ENCODE data around the gene ADAMTS2.

Gene ADAMTS2

DNA sequence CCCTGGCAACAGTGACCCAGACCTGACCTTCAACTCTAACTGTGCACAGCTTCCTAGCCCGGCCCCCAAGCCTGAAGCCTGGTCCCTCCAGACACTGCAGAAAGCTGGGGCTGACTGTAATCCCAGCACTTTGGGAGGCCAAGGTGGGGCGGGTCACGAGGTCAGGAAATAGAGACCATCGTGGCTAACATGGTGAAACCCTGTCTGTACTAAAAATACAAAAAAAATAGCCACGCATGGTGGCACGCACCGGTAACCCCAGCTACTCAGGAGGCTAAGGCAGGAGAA, 35.9 kb downstream of the ADAMTS2 start:
- DNase-seq: no peak

DNA sequence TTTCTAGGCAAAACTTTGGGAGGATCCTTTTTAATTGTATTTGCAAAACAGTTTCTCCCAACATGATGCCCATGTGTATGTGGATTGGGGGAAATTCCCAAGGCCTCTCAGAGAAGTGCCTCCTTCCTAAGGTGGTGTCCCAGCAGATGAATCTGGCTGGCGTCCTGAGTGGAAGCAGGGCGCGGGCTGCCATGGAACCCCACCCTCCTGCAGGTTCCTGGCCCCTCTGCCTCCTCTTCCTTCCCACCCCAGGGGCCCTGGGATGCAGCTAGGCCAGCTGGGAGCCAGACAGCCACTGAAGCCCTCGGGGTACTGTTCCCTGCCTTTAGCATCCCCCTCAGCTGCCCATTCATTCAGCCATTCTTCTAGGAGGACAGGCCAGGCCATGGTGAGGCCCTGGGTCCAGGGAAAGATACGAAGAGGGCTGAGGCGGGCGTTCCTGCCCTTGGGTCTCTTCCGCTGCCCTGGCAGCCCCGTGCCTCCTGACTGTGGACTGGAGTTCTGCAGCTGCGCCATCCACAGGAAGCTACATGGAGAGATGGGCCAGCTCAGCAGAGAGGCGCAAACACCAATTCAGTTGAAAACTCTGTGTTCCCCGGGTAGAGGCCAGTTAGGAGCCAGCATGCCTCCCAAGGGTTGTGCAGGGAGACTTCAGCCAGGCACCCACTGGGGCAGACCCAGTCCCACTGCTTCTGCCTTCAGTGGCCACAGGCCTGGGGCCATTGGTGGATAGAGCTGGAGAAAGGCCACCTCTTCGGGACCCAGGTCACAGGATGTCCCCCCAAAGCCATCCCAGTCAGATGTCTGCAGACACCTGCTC, 36.5 kb downstream of the ADAMTS2 start:
- DNase-seq: no peak

DNA sequence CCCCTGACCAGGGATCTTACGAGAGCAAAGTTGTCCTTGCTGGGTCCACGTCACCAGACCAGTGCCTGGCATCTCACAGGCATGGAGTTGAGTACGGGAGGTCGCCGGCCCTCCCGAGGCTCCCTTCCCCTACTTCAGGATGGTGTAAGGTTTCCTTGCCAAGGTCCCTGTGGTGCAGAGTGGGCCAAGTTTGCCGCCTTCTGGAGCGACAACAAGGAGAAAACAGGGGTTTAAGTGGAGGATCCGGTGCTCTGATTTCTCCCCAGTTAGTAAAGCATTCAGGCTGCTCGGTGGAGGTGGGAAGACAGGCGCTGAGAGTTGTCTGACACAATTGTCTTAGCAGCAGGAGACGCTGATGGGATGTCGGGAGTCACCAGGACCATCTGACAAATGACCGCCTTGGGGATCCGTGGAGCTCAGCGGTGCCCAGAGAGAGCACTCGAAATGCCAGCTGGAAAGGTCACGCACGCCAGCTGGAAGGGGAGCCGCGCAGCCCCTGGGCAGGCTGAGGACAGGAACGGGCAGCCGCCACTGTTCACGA, 37.3 kb downstream of the ADAMTS2 start:
- no peak for DNase-seq

DNA sequence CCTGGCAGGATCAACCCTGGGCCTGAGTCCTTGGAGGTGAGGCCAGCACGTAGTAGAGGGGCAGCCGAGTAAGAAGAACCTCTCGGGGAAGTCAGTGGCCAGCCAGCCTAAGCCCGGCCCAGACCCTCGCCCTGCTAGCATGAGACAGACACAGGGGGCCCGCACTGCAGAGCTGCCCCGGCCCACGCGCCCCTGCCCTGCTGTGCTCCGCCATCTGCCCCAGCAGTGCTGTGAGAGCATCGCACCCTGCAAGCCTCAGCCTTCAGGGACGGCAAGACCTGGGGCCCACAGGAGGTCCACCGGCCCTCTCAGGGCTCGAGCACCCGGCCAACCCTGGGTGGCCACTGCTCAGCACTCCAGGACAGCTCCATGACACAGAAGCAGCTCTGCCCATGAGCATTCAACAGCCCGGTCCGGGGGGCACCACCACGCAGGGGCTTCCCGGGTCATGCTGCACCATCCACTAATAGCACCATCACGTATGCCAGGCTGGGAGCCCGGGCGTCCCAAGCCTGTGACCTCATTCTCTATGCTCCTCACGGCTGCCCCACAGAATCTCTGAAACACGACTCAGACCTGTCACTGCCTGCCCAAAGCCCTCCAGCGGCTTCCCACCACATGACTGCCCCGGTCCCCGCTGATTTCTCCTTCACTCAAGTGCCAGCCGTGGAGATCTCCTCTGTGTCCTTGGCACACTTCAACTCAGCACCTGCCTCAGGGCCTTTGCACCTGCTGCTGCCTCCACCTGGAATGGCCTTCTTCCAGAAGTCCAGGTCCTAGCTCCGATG, 38.1 kb downstream of the ADAMTS2 start:
- no peak for DNase-seq

DNA sequence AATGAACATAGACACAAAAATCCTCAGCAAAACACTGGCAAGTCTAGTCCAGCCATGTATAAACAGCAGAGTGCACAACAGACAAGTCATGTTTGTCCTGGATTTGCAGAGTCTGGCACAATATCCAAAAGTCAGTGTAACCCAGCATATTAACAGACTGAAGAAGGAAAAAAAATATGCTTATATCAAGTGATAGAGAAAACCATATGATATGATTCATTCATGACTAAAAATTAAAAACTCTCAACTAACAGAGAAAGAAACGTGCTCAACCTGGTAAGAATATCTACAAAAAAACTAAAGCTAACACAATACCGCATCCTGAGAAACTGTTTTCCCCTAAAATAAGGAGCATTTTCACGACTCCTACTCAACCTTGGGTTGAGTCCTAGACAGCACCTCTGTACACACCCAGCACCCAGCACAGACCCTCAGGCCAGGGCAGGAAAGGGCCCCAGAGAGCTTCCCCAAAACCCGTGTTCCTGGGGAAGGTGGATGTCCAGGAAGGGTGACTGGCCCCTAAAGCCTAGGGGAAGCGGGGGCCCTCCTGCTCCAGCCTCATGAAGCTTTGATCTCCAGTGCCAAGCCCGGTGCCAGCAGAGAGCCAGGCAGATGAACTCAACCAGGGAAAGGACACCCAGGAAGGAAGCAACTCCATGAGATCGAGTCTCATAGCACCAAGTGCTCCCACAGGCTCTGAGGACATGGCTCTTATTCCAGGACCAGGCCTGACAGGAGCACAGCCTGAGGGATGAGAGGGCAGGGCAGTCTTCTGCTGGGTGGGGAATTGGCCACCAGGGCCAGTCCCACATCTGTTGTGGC, 38.9 kb downstream of the ADAMTS2 start:
- no peak for DNase-seq

DNA sequence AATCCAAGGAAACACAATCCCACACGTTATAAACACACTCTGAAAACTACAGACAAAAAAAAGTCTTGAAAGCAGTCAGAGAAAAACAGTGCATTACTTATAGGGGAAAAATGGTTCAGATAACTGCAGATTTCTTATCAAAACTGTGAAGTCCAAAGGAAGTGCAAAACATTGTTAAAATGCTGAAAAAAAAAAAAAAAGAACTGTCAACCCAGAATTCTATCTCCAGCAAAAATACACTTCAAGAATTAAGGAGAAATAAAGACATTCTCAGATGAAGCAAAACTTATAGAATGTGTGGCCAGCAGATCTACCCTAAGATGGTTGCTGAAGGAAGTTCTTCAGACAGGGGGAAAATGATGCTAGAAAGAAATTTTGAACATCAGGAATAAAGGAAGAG, 40.4 kb downstream of the ADAMTS2 start:
- no peak for DNase-seq

DNA sequence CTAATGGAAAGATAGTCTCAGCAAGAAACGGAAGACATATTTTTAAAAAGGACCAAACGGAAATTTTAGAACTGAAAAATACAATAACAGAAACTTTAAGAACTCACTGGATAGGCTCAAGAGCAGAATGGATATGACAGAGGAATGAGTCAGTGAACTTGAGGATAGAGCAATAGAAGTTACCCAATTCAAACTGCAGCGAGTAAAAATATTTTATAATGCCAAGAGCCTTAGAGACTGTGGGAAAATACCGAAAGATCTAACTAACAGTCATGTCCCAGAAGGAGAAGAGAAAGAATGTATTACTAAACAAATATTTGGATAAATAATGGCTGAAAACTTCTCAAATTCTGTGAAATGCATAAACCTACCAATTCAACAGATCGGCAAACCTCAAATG, 40.8 kb downstream of the ADAMTS2 start:
- DNase-seq: no peak

DNA sequence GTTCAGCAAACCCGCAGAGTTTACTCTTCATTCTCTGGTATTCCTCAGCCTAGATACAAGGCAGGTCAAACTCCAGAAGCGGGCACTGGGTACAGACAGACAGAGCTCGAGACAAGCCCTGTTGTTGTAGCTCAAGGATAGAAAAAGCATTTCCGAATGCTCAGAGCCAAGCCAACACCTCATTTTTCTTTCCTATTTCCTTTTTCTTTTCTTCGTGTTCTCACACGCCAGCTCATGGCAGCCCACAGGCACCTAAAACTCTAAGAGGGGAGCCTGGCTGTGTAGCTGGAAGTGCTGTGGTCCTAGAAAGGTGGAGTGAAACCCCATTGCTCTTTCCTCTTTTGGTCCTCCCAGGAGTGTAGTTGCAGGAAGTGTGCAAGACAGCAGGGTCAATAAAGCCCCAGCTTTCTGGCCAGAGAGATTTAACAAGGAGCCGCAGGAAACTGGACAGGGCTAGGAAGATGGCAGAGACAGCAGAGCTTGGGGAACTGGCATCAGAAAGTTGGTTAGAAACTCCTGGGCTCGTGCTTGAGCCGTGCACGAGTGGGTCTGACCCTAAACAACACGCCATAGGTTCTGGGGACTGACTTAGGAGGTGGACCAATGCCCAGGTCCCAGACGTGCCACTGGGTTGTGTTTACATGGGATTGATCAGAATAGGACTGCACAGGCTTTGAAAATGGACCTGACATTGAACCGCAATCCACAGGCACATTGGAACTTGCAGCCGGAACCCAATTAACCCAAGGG, 41.6 kb downstream of the ADAMTS2 start:
- no peak for DNase-seq

DNA sequence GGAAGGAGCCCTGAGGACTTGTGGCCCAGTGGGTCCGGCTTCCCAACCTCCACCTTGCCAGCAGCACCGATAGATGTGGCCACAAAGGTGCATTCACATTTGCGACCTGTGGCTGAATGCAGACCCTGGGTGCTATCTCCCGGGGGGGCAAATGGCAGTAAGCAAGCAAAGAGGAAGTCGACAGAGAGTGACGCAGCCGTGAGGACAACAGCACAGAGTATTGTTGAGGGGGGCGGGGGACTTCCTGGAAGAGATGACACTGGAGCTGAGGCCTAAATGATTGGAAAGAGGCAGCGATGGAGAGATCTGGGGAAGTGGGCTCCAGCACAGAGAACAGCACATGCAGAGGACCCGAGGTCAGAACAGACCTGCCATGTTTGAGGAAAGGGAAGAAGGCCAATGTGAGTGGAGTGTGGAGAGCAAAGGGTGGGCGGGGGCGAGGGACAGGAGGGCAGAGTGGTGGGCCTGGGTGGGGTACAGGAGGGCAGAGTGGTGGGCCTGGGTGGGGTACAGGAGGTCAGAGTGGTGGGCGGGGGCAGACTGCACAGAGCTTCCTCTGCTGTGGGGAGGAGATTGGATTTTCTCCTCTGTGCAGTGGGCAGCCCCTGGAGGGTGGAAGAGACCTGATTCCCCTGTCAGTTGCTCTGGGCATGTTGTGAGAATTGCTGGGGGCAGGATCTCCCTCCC, 42.6 kb downstream of the ADAMTS2 start:
- no peak for DNase-seq

DNA sequence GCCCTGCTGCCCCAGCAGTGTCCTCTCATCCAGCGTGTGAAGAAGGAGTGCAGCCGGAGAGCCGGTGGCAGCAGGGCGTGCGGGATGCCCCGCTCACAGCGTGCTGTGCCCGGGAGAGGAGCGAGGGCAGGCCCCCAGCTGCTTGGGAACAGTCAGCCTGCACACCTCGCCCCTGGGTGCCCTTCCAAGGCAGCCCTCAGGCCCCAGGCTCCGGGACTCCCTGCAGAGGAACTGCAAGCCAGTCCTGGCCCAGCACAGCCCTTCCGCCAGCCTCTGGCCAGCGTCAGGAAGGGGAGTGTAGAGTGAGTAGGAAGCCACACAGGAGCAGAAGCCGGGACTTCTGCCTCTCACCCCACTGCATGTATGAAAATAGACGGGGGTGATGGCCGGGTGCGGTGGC, 43.5 kb downstream of the ADAMTS2 start:
- DNase-seq: no peak

DNA sequence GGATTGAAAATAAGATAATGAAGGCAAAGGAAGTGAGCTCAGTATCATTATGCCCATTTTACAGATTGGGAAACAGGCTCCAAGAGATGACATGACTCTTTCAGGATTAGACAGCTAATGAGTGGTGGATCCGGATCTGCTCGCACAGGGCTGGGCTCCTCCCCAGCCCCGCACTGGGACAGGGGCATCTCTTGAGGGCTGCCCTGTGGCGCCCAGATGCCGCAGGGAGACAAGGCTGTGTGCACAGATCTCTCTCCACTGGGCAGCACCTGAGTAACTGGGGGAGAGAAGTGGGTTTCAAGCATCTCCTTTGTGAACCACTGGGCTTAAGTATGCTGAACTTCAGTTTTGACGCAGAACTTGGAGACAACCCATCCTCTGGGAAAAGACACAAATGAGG, 43.9 kb downstream of the ADAMTS2 start:
- no peak for DNase-seq

DNA sequence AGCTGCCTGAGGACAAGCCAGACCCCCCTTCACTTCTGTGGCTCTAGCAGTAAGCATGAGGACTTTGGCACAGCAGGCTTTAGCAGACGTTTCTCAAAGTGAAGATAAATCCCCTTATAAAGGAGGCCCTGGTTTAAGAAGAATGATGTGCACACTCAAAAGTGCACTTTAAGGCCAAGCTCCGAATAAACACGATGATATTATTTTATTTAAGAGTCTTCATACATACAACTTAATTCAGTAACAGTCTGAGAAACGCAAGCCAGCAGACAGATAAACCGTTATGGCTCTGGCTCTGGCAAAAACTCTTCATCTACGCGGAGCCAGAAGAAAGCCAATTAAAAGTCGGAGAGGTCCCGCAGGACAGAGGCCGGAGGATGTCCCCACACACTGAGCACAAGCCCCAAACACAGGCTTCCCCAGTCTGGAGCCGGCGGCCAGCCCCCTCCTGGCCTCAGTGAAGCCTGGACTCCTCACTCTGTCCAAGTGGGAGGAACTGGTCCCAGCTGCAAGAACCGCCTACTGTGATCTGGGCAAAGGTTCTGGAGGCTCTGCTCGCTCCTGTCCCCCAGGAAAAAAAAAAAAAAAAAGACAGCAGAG, 44.6 kb downstream of the ADAMTS2 start:
- DNase-seq: no peak

DNA sequence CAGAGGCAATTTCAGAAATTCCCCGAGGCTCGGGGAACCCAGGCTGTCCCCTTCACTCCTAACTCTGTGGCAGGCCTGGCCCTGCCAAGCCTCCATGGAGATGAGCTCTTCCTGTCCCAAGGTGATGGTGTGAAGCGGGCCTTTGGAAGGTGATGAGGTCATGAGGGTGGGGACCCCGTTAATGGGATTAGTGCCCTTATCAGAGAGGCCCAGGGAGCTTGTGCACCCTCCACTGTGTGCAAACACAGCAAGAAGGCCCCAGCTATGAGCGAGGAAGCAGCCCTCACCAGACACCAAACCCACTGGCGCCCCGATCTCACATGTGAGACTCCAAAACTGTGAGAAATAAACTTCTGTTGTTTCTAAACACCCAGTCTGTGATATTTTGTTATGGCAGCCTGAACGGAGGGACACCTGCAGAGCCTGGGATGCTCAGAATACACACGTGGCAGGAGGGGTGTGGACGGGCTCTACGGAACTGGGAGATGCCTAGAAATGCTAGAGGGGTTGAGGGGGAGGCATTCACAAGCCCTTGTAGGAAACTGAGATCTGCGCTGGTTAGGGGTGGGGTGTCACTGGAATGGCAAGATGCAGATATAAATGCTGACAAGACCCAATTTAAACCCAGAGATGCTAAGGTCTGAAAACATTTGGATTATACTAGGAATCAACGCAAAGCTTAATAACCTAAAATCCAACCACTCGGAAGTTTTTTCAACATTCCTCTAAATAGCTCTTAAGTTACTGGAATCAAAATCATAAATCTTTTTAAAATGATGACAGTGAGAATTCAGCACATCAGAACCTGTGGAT, 46.9 kb downstream of the ADAMTS2 start:
- DNase-seq: no peak

DNA sequence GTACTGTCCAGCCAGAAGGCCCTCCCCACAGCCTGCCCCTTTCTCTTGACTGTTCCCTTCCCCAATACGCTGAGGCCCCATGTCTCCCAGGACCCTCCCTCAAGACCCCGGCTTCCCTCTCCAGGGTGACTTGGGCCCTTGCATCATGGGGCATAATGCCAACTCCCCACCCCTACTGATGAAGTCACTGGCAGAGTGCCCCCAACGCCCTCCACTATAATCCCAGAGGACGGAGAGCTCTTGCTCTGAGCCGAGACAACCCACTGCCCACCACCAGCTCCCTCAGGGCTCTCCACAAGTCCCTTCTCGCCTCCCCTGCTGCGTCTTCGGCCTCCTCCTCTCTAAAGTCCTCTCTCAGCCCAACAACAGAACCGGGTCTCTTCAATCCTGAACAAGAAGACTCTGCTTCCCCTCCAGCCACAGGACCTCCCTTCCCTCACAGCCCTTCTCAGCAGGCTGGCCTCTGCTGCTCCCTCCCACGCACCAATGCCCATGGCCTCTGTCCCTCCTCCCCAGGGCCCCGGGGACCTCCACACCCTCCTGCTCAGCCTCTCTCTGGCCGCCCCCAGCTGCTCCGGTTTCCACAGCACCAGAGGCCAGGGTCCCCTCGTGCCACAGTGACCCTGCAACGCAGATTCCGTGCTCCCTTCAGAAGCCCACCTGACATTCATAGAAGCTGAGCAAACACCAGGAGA, 47.6 kb downstream of the ADAMTS2 start:
- DNase-seq: no peak

DNA sequence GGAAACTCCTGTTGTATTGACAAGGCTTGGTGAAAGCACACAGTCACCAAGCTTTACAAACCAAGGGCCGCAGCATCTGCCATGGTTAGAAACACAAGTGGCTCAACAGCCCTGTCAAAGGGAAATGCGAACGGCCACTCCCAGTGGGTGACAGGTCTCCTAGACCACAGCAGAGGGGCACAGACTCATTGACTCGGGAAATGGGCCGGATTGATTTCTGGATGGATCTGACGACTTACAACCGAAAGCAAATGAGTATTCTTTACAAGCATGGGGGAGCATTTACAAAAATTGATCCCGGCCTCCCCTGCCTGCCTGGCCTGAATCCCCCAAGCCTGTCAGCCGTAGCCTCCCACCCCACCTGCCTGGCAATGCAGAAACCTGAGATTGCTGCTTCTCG, 48.2 kb downstream of the ADAMTS2 start:
- DNase-seq: no peak

DNA sequence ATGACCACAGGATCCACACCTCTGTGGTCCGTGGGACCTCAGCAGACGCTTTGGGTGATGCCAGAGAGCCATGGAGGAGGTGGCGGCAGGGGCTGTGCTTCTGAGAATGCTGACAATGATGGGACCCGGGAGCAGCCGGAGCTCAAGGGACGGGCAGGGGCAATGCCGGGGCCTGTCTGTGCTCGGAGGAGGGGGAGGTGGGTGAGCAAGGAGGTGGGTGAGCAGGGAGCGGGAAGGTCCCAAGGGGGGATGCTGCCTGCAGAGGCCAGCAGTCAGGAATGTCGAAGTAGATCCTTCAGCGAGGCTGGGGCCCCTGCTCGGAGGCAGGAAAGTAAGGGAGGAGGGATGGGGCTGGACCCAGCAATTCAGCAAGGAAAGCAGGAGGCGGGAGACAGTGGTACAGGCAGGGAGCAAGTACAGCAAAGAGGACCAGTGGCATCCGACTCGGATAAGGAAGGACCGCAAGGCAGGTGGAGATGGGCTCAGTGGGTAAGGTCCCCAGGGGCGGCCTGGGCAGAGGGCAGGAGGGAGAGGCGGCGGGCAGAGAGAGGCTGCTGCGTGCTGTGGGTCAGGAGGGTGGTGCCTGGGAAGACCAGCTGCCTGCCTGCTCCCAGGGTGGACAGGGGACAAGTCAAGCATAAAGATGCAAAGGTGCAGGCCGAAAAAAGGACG, 49.0 kb downstream of the ADAMTS2 start:
- DNase-seq: no peak

DNA sequence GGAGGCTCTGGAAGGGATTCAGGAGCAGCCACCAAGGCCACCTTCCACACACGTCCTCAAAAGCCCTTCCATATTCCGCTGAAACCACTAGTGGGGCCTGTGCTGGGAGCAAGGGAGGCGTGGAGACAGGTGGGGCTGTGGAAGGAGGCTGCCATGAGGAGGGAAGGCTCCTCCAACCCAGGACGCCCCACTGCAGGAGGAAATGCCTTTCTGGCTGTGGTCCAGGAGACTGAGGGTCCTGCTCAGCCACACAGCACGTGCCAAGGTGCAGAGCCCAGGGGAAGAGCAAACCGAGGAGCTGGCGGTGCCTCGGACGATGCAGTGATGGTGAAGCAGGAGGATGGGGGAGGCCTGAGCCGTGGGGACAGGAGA, 49.5 kb downstream of the ADAMTS2 start:
- no peak for DNase-seq

DNA sequence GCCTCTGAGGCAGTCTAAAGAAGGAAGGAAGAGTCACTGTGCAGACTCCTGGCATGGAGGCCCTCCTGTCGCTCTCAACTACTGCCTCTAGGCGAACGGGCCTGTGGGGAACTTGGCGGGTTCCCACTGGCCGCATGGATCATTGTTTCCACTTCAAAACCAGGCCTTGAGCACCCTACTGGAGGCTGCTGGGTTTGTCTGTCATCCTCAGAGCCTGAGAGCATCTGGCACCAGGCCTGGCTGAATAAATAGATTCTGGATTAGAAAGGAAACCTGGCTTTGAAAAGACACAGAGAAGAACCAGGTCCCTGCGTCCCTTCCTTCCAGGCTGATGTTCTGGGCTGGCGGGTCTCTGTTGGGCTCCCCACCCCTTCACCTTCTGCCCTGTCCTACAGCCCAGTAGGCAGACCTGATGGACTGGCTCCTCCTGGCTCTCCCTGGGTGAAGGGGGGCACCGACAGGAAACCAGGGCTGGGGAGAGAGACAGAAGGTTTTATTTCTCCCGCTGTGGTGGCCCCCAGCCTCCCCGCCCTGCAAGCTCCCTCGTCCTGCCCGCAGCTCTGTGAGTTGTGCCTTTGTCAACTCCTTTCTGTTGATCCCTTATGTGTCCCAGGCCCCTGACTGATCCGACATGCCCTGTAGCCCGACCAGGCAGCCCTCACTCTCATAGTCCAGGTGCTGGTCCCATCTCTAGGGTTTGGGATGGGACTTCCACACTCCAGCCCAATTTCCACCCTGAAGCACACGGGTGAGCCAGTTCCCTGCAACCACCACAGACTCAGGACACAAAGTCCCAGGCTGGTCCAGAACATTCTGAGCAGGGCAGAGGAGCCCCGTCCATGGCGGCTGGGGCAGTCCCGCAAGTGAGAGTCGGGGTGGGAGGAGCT, 50.1 kb downstream of the ADAMTS2 start:
- DNase-seq: no peak

Measured in GOT3 (cell line).